Measurements from ENCODE around the gene HRH1.

DNA sequence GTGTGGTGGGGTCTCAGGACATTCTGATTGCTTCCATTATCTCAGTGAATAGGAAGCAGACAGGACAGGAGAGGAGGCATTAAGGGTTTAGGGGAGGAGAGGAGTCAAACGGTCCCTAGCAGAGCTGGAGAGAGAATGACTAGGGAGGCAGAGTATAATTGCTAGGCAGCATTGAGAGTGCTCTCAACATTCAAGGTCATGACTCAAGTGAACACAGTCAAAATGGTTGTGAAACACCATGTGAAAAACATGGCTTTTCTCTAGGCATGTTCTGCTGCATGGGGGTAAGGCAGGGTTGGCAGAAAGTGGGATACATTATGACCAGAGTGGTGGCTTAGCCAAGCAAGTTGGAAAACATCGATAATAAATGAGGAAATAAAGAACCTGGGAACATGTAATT lies 19.5 kb upstream of the HRH1 start:
- no peak for TF ChIP-seq POLR2A (IDR thresholded peaks at IDR 0.05; ENCODE audit: low read depth, low read length)
- no peak for TF ChIP-seq PAX8 (IDR thresholded peaks at IDR 0.05)
- no peak for TF ChIP-seq MYC (IDR thresholded peaks at IDR 0.05; ENCODE audit: insufficient read depth, insufficient read length, insufficient replicate concordance, low read length, severe bottlenecking)
- no peak for TF ChIP-seq CREB1 (IDR thresholded peaks at IDR 0.05; ENCODE audit: low read depth)
- no peak for TF ChIP-seq FOS (IDR thresholded peaks at IDR 0.05; ENCODE audit: borderline replicate concordance, extremely low read depth, insufficient read length)
- TF ChIP-seq SMC3 (IDR thresholded peaks at IDR 0.05; ENCODE audit: borderline replicate concordance, low read length): no peak
- TF ChIP-seq, protein P1, sequence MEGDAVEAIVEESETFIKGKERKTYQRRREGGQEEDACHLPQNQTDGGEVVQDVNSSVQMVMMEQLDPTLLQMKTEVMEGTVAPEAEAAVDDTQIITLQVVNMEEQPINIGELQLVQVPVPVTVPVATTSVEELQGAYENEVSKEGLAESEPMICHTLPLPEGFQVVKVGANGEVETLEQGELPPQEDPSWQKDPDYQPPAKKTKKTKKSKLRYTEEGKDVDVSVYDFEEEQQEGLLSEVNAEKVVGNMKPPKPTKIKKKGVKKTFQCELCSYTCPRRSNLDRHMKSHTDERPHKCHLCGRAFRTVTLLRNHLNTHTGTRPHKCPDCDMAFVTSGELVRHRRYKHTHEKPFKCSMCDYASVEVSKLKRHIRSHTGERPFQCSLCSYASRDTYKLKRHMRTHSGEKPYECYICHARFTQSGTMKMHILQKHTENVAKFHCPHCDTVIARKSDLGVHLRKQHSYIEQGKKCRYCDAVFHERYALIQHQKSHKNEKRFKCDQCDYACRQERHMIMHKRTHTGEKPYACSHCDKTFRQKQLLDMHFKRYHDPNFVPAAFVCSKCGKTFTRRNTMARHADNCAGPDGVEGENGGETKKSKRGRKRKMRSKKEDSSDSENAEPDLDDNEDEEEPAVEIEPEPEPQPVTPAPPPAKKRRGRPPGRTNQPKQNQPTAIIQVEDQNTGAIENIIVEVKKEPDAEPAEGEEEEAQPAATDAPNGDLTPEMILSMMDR (IDR thresholded peaks at IDR 0.05 in 2 of 3, conservative IDR thresholded peaks at IDR 0.05 in 1 of 3; ENCODE audit: control insufficient read depth in 2 of 3, extremely low read depth in 1 of 3, insufficient read depth in 1 of 3, low read depth in 3 of 3, low read length in 3 of 3): no peak
- TF ChIP-seq POLR2AphosphoS5 (IDR thresholded peaks at IDR 0.05; ENCODE audit: low read length): no peak
- TF ChIP-seq MYB (IDR thresholded peaks at IDR 0.05; ENCODE audit: borderline replicate concordance, low read depth, low read length): no peak
- TF ChIP-seq, protein P2, sequence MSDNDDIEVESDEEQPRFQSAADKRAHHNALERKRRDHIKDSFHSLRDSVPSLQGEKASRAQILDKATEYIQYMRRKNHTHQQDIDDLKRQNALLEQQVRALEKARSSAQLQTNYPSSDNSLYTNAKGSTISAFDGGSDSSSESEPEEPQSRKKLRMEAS (IDR thresholded peaks at IDR 0.05; ENCODE audit: low read depth, low read length): no peak
- TF ChIP-seq BRCA1 (IDR thresholded peaks at IDR 0.05; ENCODE audit: low read depth, low read length): no peak
- no peak for TF ChIP-seq SRF (IDR thresholded peaks at IDR 0.05; ENCODE audit: low read depth in 2 of 2, low read length in 2 of 2)
- no peak for TF ChIP-seq RAD21 (IDR thresholded peaks at IDR 0.05; ENCODE audit: insufficient read depth, low read depth, low read length)
